IPS DF 4.7 (cell line): ENCODE measurements around the gene BTBD3.

ENCODE experiments used
- DNase-seq: peaks from one replicate; pipeline ENCODE4 v3.0.0-alpha.2; 2013; ENCODE audit warnings: low spot score; ENCODE audit errors: extremely low read depth

The BTBD3 gene

GRCh38 chr20:11966186-11966585 lies 48.5 kb downstream of the BTBD3 start:
- no peak for DNase-seq

- no peak for DNase-seq
These were observed 52.6 kb downstream of the BTBD3 start for GRCh38 chr20:11970243-11970836.

- DNase-seq: no peak
These were observed 54.8 kb downstream of the BTBD3 start for GRCh38 chr20:11972478-11972877.
